Neuron (in vitro differentiated cells): ENCODE measurements around the gene KIFC3.
"Not testable (repeated sequence)": the region's sequence is repeated elsewhere in the genome, so short reads cannot be mapped to it uniquely, and the experiment has no call there.

ENCODE experiments used
- H2AFZ ChIP-seq: one replicate; pipeline ENCODE4 v1.6.1; 2013; ENCODE audit warnings: low read depth, mild to moderate bottlenecking, inconsistent platforms, low read length, moderate library complexity
- H3K27me3 ChIP-seq: one replicate; pipeline ENCODE4 v1.6.1; 2013; ENCODE audit warnings: low read length; ENCODE audit not compliant: insufficient read depth
- H3K36me3 ChIP-seq: one replicate; pipeline ENCODE4 v1.6.1; 2013; ENCODE audit warnings: low read length; ENCODE audit not compliant: insufficient read depth
- H3K4me1 ChIP-seq: one replicate; pipeline ENCODE4 v1.6.1; 2013; ENCODE audit warnings: low read length; ENCODE audit not compliant: insufficient read depth
- H3K4me3 ChIP-seq: 2 replicates; pipeline ENCODE4 v1.5.1; 2013; ENCODE audit warnings: mild to moderate bottlenecking, low read length, moderate library complexity
- H3K9me3 ChIP-seq: one replicate; pipeline ENCODE4 v1.6.1; 2013; ENCODE audit warnings: low read length

Gene KIFC3

GRCh38 chr16:57721356-57722209 is 80.7 kb downstream of the KIFC3 start:
- Histone ChIP-seq H3K4me1 (no peaks in the 10 kb centered on the region), H2AFZ (no peak overlapping the region), H3K36me3 (no peaks in the 10 kb centered on the region), H3K4me3 (no peak overlapping the region), H3K9me3 (no peaks in the 10 kb centered on the region), H3K27me3 (peaks cover 2% of the 10 kb centered on the region)

- Histone ChIP-seq H3K27me3 (peaks cover 2% of the 10 kb centered on the region), H3K4me1 (no peaks in the 10 kb centered on the region), H2AFZ (no peak overlapping the region), H3K36me3 (no peaks in the 10 kb centered on the region), H3K4me3 (no peak overlapping the region), H3K9me3 (no peaks in the 10 kb centered on the region)
Observed at GRCh38 chr16:57720142-57720575, 82.1 kb downstream of the KIFC3 start.

- Histone ChIP-seq H3K4me3 (no peak overlapping the region), H2AFZ (no peak overlapping the region), H3K9me3 (no peaks in the 10 kb centered on the region), H3K36me3 (no peaks in the 10 kb centered on the region), H3K27me3 (peaks cover 7% of the 10 kb centered on the region), H3K4me1 (peaks cover 11% of the 10 kb centered on the region)
Observed at GRCh38 chr16:57714047-57714446, 88.2 kb downstream of the KIFC3 start.

- Histone ChIP-seq H3K36me3 (no peaks in the 10 kb centered on the region), H3K4me3 (no peak overlapping the region), H2AFZ (no peak overlapping the region), H3K9me3 (no peaks in the 10 kb centered on the region), H3K27me3 (peaks cover 7% of the 10 kb centered on the region), H3K4me1 (peaks cover 11% of the 10 kb centered on the region)
Observed at GRCh38 chr16:57713596-57713995, 88.7 kb downstream of the KIFC3 start.

DNA sequence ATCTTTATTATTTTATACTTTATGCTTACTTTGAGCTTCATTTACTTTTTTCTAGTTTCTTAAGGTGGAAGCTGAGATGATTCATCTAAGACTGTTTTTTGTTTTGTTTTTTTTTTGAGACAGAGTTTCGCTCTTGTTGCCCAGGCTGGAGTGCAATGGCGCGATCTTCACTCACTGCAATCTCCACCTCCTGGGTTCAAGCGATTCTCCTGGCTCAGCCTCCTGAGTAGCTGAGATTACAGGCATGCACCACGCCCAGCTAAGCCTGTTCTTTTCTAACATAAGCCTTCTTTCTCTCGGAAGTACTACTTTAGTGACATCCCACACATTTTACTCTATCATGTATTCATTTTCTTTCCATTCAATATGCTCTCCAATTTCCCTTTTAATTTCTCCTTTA is 89.7 kb downstream of the KIFC3 start:
- not testable (repeated sequence) for H3K36me3 ChIP-seq, H3K4me3 ChIP-seq, H2AFZ ChIP-seq, H3K27me3 ChIP-seq, H3K9me3 ChIP-seq
- peaks cover 11% of the 10 kb centered on the region for H3K4me1 ChIP-seq

DNA sequence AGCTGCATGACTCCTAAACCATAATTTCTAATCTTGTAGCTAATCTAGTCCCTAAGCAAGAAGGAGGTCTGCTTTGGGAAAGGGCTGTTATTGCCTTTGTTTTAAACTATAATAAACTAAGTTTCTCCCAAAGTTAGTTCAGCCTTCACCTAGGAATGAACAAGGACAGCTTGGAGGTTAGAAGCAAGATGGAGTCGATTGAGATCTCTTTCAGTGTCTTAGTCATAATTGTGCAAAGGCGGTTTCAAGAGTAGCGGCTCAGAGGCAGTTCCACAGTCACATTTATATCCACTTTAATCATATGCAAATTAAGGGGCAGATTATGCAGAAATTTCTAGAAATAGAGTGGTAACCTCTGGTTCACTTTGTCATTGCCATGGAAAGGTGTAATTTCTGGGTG is 90.3 kb downstream of the KIFC3 start:
- H3K4me3 ChIP-seq: no peak overlapping the region
- peaks cover 7% of the 10 kb centered on the region for H3K27me3 ChIP-seq
- H3K9me3 ChIP-seq: peaks cover 2% of the 10 kb centered on the region
- no peaks in the 10 kb centered on the region for H3K36me3 ChIP-seq
- peaks cover 11% of the 10 kb centered on the region for H3K4me1 ChIP-seq
- no peak overlapping the region for H2AFZ ChIP-seq

DNA sequence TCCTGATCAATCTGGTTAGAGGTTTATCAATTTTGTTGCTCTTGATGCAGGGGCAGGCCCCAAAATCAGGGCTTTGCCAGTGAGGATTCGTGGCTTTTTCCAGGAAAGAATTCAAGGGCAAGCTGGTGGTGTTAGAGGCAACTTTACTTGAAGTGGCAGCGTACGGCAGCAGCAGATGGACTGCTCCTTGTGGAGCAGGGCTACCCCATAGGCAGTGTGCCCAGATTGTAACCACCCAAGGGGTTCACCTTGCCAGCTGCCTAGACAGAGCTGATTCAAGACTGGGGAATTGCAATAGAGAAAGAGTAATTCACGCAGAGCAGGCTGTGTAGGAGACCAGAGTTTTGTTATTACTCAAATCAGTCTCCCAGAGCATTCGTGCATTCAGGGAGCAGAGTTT is 90.9 kb downstream of the KIFC3 start:
- Histone ChIP-seq H3K9me3 (peaks cover 2% of the 10 kb centered on the region), H3K36me3 (no peaks in the 10 kb centered on the region), H3K4me3 (no peak overlapping the region), H3K27me3 (peaks cover 7% of the 10 kb centered on the region), H3K4me1 (peaks cover 11% of the 10 kb centered on the region), H2AFZ (no peak overlapping the region)

DNA sequence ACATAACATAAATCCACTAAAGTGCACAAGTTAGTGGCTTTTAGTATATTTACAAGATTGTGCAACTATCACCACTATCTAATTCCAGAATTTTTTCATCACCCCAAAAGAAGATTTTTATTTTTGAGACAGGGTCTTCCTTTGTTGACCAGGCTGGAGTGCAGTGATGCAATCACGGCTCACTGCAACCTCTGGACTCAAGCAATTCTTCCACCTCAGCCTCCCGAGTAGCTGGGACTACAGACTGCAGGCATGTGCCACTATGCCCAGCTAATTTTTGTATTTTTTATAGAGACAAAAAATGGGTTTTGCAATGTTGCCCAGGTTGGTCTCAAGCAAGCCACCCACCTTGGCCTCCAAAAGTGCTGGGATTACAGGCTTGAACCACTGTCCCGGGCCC is 92.6 kb downstream of the KIFC3 start:
- Histone ChIP-seq H2AFZ (no peak overlapping the region), H3K9me3 (peaks cover 2% of the 10 kb centered on the region), H3K27me3 (peaks cover 8% of the 10 kb centered on the region), H3K4me3 (no peak overlapping the region), H3K36me3 (no peaks in the 10 kb centered on the region), H3K4me1 (peaks cover 11% of the 10 kb centered on the region)
